GM23338 (cell line): ENCODE results near the gene ABCC9. TPM values are rescaled to one million over a fixed set of nuclear protein-coding genes. Genes with fewer than 3 reads are reported as not detected.

Source experiments
- ATAC-seq: fragments of 200-7000 bp; cut with Tn5 transposase; 3 replicates; pipeline ENCODE4 v1.9.1; 2020
- DNase-seq: peaks from one replicate; pipeline ENCODE4 v3.0.0-alpha.2; 2015; ENCODE audit warnings: low spot score
- H2AFZ ChIP-seq: fragments of 200-600 bp; sonication (generic); 2 replicates; pipeline ENCODE4 v1.8.0; 2016; ENCODE audit warnings: antibody characterized with exemption, mild to moderate bottlenecking, moderate library complexity
- H3F3A ChIP-seq: fragments of 200-600 bp; sonication (generic); replicated peaks from 2 replicates; pipeline ENCODE4 v1.8.0; 2017; ENCODE audit warnings: antibody characterized with exemption, mixed run types, low read depth
- H3K27ac ChIP-seq: fragments of 200-600 bp; sonication (generic); 2 replicates; pipeline ENCODE4 v1.6.1; 2016; ENCODE audit warnings: low read depth
- H3K27me3 ChIP-seq: fragments of 200-600 bp; sonication (generic); 2 replicates; pipeline ENCODE4 v1.8.0; 2016; ENCODE audit warnings: mild to moderate bottlenecking, mixed run types, moderate library complexity; ENCODE audit not compliant: insufficient read depth
- H3K36me3 ChIP-seq: fragments of 200-600 bp; sonication (generic); 2 replicates; pipeline ENCODE4 v1.8.0; 2016; ENCODE audit warnings: mild to moderate bottlenecking; ENCODE audit not compliant: insufficient read depth
- H3K4me1 ChIP-seq: fragments of 200-600 bp; sonication (generic); 2 replicates; pipeline ENCODE4 v1.8.0; 2016; ENCODE audit warnings: mild to moderate bottlenecking, moderate library complexity; ENCODE audit not compliant: insufficient read depth
- H3K4me2 ChIP-seq: fragments of 200-600 bp; sonication (generic); 2 replicates; pipeline ENCODE4 v1.7.1; 2017; ENCODE audit warnings: mixed run types
- H3K4me3 ChIP-seq: fragments of 200-600 bp; sonication (generic); 2 replicates; pipeline ENCODE4 v1.6.1; 2016; ENCODE audit warnings: mixed run types
- H3K79me2 ChIP-seq: fragments of 200-600 bp; sonication (generic); replicated peaks from 2 replicates; pipeline ENCODE4 v1.8.0; 2017; ENCODE audit warnings: mild to moderate bottlenecking; ENCODE audit not compliant: insufficient read depth
- H3K9me2 ChIP-seq: fragments of 200-600 bp; sonication (generic); 2 replicates; pipeline ENCODE4 v1.8.0; 2017; ENCODE audit not compliant: insufficient read depth
- H4K20me1 ChIP-seq: fragments of 200-600 bp; sonication (generic); replicated peaks from 2 replicates; pipeline ENCODE4 v1.8.0; 2017; ENCODE audit warnings: mild to moderate bottlenecking; ENCODE audit not compliant: insufficient read depth
- H3K27ac Mint-ChIP-seq: 2 replicates; pipeline ENCODE4 v1.8.0; 2020; ENCODE audit warnings: inconsistent platforms, mild to moderate bottlenecking, moderate library complexity, mixed read lengths
- H3K27me3 Mint-ChIP-seq: 3 replicates; pipeline ENCODE4 v1.8.0; 2022; ENCODE audit warnings: low read depth, mild to moderate bottlenecking, moderate library complexity, mixed read lengths, inconsistent platforms; ENCODE audit not compliant: insufficient read depth, poor library complexity
- H3K36me3 Mint-ChIP-seq: 3 replicates; pipeline ENCODE4 v1.8.0; 2021; ENCODE audit warnings: low read depth, mild to moderate bottlenecking, inconsistent platforms, moderate library complexity, mixed read lengths
- H3K4me1 Mint-ChIP-seq: 3 replicates; pipeline ENCODE4 v1.8.0; 2020; ENCODE audit warnings: mild to moderate bottlenecking, inconsistent platforms, mixed read lengths
- H3K4me3 Mint-ChIP-seq: 3 replicates; pipeline ENCODE4 v1.8.0; 2021; ENCODE audit warnings: moderate library complexity, mild to moderate bottlenecking, inconsistent platforms, mixed read lengths
- H3K9me3 Mint-ChIP-seq: 3 replicates; pipeline ENCODE4 v1.8.0; 2020; ENCODE audit warnings: moderate library complexity, mild to moderate bottlenecking, inconsistent platforms, mixed read lengths
- CREB1 ChIP-seq: fragments of 250-450 bp; sonication (Bioruptor Pico); IDR thresholded peaks from 2 replicates; pipeline ENCODE4 v1.5.0; 2020; ENCODE audit warnings: low read depth, mild to moderate bottlenecking, moderate library complexity
- CTCF ChIP-seq, 2 experiments: fragments of 200-600 bp in 1 of 2; sonication (generic) in 1 of 2; conservative IDR thresholded peaks; 2 replicates each; pipeline versions ENCODE4 v1.5.1 to v1.6.1; 2016 to 2017; ENCODE audit warnings: antibody characterized with exemption in 2 of 2, low read depth in 2 of 2, mild to moderate bottlenecking in 2 of 2, moderate library complexity in 1 of 2
- ETS1 ChIP-seq: IDR thresholded peaks from 2 replicates; pipeline ENCODE4 v1.6.1; 2016; ENCODE audit warnings: antibody characterized with exemption
- EZH2 ChIP-seq: fragments of 200-600 bp; sonication (generic); IDR thresholded peaks from one replicate; pipeline ENCODE4 v1.8.0; 2017; ENCODE audit warnings: antibody characterized with exemption, mild to moderate bottlenecking, low read depth; ENCODE audit not compliant: unreplicated experiment
- EZH2phosphoT487 ChIP-seq: fragments of 200-600 bp; sonication (generic); IDR thresholded peaks from one replicate; pipeline ENCODE4 v1.8.1; 2018; ENCODE audit warnings: antibody characterized with exemption; ENCODE audit not compliant: unreplicated experiment
- JUNB ChIP-seq: IDR thresholded peaks from one replicate; pipeline ENCODE4 v1.6.1; 2016; ENCODE audit warnings: antibody characterized with exemption; ENCODE audit not compliant: unreplicated experiment
- NANOG ChIP-seq: IDR thresholded peaks from 2 replicates; pipeline ENCODE4 v1.6.1; 2016; ENCODE audit warnings: antibody characterized with exemption, borderline replicate concordance
- POLR2AphosphoS5 ChIP-seq: IDR thresholded peaks from 2 replicates; pipeline ENCODE4 v1.6.1; 2016; ENCODE audit warnings: antibody characterized with exemption, low read depth
- REST ChIP-seq: IDR thresholded peaks from one replicate; pipeline ENCODE4 v1.6.1; 2018; ENCODE audit warnings: antibody characterized with exemption; ENCODE audit not compliant: unreplicated experiment
- STAT1 ChIP-seq: IDR thresholded peaks from one replicate; pipeline ENCODE4 v1.6.1; 2016; ENCODE audit warnings: antibody characterized with exemption; ENCODE audit not compliant: unreplicated experiment
- ZNF114 ChIP-seq: fragments of 250-450 bp; sonication (Bioruptor Pico); IDR thresholded peaks from 2 replicates; pipeline ENCODE4 v1.5.0; 2020; ENCODE audit warnings: mild to moderate bottlenecking, moderate library complexity
- ZNF331 ChIP-seq: fragments of 250-450 bp; sonication (Bioruptor Pico); IDR thresholded peaks from 2 replicates; pipeline ENCODE4 v1.5.0; 2020; ENCODE audit warnings: low read depth, mild to moderate bottlenecking, moderate library complexity
- polyA plus RNA-seq: library from polyadenylated mRNA; unstranded; fragments of >200 nt; fragmentation: Nextera tagmentation; extraction: Ambion mirVana; gene quantifications from 2 replicates; pipeline ENCODE4 v1.2.1, GENCODE V29; 2016
- total RNA-seq: library from RNA; depleted of rRNA; stranded (reverse); fragments of >200 nt; shearing (Covaris generic); gene quantifications from 2 replicates; pipeline ENCODE4 v1.2.3, GENCODE V29; 2014
- TF ChIP-seq, protein P1 (sequence below): fragments of 250-450 bp; sonication (Bioruptor Pico); IDR thresholded peaks from 2 replicates; pipeline ENCODE4 v1.5.0; 2020; ENCODE audit warnings: mild to moderate bottlenecking, moderate library complexity

ABCC9 gene
- total and polyA plus RNA-seq, 2 experiments from 2014 or later, result not detected

DNA sequence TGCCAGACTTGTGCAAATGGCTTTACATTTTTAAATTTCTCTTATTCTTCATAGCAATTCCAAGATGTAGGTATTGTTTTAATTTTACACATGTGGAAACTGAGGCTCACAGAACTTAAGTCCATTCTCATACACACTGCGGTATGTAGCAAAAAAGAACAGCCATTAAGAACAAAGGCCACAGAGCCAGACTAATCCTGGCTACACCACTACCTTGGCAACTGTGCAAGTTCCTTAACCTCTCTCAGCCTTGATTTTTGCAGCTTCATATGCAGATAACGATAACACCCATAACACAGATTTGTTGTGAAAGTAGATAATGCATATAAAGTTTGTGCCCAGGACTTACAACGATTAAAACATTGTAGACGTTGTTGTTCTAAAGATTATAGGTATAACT is 81.1 kb downstream of the ABCC9 start (continued):
- no peak for TF ChIP-seq STAT1
- TF ChIP-seq ZNF114 (CRISPR knock-in tag), result no peak
- TF ChIP-seq ZNF331, result no peak
- TF ChIP-seq JUNB, result no peak

- no peaks in the 10 kb centered on the region for H3K9me2 ChIP-seq
- Mint-ChIP-seq H3K27ac (no peak overlapping the region), H3K9me3 (no peaks in the 10 kb centered on the region), H3K27me3 (peaks cover 4% of the 10 kb centered on the region), H3K4me1 (no peaks in the 10 kb centered on the region), H3K36me3 (no peaks in the 10 kb centered on the region), H3K4me3 (no peak overlapping the region)
- H3K36me3 ChIP-seq, result no peaks in the 10 kb centered on the region
- H3K79me2 ChIP-seq, result no peaks in the 10 kb centered on the region
- no peaks in the 10 kb centered on the region for H3F3A ChIP-seq
- no peak overlapping the region for H3K4me2 ChIP-seq
- no peak for DNase-seq
- ATAC-seq, result no peak
- H4K20me1 ChIP-seq, result no peaks in the 10 kb centered on the region
- TF ChIP-seq ETS1 (no peak), REST (no peak), EZH2 (no peak), EZH2phosphoT487 (no peak), ZNF114 (CRISPR knock-in tag) (no peak), POLR2AphosphoS5 (no peak), JUNB (no peak), CREB1 (CRISPR knock-in tag) (no peak), NANOG (no peak), CTCF (conservative IDR thresholded peaks at IDR 0.05; ENCODE audit: low read depth in 2 of 2) (no peak), STAT1 (no peak), ZNF331 (no peak)
- TF ChIP-seq, protein P1, sequence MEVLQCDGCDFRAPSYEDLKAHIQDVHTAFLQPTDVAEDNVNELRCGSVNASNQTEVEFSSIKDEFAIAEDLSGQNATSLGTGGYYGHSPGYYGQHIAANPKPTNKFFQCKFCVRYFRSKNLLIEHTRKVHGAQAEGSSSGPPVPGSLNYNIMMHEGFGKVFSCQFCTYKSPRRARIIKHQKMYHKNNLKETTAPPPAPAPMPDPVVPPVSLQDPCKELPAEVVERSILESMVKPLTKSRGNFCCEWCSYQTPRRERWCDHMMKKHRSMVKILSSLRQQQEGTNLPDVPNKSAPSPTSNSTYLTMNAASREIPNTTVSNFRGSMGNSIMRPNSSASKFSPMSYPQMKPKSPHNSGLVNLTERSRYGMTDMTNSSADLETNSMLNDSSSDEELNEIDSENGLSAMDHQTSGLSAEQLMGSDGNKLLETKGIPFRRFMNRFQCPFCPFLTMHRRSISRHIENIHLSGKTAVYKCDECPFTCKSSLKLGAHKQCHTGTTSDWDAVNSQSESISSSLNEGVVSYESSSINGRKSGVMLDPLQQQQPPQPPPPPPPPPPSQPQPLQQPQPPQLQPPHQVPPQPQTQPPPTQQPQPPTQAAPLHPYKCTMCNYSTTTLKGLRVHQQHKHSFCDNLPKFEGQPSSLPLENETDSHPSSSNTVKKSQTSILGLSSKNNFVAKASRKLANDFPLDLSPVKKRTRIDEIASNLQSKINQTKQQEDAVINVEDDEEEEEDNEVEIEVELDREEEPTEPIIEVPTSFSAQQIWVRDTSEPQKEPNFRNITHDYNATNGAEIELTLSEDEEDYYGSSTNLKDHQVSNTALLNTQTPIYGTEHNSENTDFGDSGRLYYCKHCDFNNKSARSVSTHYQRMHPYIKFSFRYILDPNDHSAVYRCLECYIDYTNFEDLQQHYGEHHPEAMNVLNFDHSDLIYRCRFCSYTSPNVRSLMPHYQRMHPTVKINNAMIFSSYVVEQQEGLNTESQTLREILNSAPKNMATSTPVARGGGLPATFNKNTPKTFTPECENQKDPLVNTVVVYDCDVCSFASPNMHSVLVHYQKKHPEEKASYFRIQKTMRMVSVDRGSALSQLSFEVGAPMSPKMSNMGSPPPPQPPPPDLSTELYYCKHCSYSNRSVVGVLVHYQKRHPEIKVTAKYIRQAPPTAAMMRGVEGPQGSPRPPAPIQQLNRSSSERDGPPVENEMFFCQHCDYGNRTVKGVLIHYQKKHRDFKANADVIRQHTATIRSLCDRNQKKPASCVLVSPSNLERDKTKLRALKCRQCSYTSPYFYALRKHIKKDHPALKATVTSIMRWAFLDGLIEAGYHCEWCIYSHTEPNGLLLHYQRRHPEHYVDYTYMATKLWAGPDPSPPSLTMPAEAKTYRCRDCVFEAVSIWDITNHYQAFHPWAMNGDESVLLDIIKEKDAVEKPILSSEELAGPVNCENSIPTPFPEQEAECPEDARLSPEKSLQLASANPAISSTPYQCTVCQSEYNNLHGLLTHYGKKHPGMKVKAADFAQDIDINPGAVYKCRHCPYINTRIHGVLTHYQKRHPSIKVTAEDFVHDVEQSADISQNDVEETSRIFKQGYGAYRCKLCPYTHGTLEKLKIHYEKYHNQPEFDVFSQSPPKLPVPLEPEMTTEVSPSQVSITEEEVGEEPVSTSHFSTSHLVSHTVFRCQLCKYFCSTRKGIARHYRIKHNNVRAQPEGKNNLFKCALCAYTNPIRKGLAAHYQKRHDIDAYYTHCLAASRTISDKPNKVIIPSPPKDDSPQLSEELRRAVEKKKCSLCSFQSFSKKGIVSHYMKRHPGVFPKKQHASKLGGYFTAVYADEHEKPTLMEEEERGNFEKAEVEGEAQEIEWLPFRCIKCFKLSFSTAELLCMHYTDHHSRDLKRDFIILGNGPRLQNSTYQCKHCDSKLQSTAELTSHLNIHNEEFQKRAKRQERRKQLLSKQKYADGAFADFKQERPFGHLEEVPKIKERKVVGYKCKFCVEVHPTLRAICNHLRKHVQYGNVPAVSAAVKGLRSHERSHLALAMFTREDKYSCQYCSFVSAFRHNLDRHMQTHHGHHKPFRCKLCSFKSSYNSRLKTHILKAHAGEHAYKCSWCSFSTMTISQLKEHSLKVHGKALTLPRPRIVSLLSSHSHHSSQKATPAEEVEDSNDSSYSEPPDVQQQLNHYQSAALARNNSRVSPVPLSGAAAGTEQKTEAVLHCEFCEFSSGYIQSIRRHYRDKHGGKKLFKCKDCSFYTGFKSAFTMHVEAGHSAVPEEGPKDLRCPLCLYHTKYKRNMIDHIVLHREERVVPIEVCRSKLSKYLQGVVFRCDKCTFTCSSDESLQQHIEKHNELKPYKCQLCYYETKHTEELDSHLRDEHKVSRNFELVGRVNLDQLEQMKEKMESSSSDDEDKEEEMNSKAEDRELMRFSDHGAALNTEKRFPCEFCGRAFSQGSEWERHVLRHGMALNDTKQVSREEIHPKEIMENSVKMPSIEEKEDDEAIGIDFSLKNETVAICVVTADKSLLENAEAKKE (CRISPR knock-in tag), result no peak
- H3K27ac ChIP-seq, result no peak overlapping the region
- no peaks in the 10 kb centered on the region for H3K27me3 ChIP-seq
- no peak overlapping the region for H3K4me3 ChIP-seq
- no peak overlapping the region for H2AFZ ChIP-seq
- H3K4me1 ChIP-seq, result no peaks in the 10 kb centered on the region
Measured at GRCh38 chr12:21852251-21852650, 89.0 kb downstream of the ABCC9 start.
